OCI-LY3 (cell line): ENCODE results near the gene MBP.

ENCODE experiments used
- EZH2phosphoT487 ChIP-seq: fragments of 200-600 bp; shearing (Covaris generic); IDR thresholded peaks from 2 replicates; pipeline ENCODE4 v1.6.1; 2018; ENCODE audit warnings: antibody characterized with exemption, mixed run types, low read depth
- TF ChIP-seq, protein P1 (sequence below): fragments of 200-600, 300-600 bp; sonication (generic); IDR thresholded peaks from 2 replicates; pipeline ENCODE4 v1.5.1; 2014; ENCODE audit warnings: antibody characterized with exemption, low read length, low read depth

GRCh38 chr18:77096936-77097886 is 35.4 kb downstream of the MBP start:
- TF ChIP-seq, protein P1, sequence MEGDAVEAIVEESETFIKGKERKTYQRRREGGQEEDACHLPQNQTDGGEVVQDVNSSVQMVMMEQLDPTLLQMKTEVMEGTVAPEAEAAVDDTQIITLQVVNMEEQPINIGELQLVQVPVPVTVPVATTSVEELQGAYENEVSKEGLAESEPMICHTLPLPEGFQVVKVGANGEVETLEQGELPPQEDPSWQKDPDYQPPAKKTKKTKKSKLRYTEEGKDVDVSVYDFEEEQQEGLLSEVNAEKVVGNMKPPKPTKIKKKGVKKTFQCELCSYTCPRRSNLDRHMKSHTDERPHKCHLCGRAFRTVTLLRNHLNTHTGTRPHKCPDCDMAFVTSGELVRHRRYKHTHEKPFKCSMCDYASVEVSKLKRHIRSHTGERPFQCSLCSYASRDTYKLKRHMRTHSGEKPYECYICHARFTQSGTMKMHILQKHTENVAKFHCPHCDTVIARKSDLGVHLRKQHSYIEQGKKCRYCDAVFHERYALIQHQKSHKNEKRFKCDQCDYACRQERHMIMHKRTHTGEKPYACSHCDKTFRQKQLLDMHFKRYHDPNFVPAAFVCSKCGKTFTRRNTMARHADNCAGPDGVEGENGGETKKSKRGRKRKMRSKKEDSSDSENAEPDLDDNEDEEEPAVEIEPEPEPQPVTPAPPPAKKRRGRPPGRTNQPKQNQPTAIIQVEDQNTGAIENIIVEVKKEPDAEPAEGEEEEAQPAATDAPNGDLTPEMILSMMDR, result no peak
- TF ChIP-seq EZH2phosphoT487, result no peak
